ENCODE results near the gene LSP1.

LSP1 gene

GRCh38 chr11:1893581-1894359 lies 40.9 kb downstream of the LSP1 start:
- no peak for DNase-seq

- no peak for DNase-seq
Measured at GRCh38 chr11:1894759-1895158, 41.9 kb downstream of the LSP1 start.

- no peak for DNase-seq
Measured at GRCh38 chr11:1896468-1896867, 43.6 kb downstream of the LSP1 start.

- DNase-seq: no peak
Measured at GRCh38 chr11:1896923-1897322, 44.0 kb downstream of the LSP1 start.

GRCh38 chr11:1899090-1899489 lies 46.2 kb downstream of the LSP1 start:
- DNase-seq: no peak

- DNase-seq: no peak
Measured at GRCh38 chr11:1899686-1900085, 46.8 kb downstream of the LSP1 start.

- no peak for DNase-seq
Measured at GRCh38 chr11:1906181-1906580, 53.3 kb downstream of the LSP1 start.

- no peak for DNase-seq
Measured at GRCh38 chr11:1906611-1907423, 53.9 kb downstream of the LSP1 start.

- no peak for DNase-seq
Measured at GRCh38 chr11:1908618-1909017, 55.7 kb downstream of the LSP1 start.

GRCh38 chr11:1909524-1909923 lies 56.6 kb downstream of the LSP1 start:
- no peak for DNase-seq

- no peak for DNase-seq
Measured at GRCh38 chr11:1912289-1912878, 59.5 kb downstream of the LSP1 start.

GRCh38 chr11:1913271-1914060 lies 60.6 kb downstream of the LSP1 start:
- no peak for DNase-seq

GRCh38 chr11:1915795-1916131 lies 62.9 kb downstream of the LSP1 start:
- DNase-seq: no peak

- no peak for DNase-seq
Measured at GRCh38 chr11:1916132-1916985, 63.5 kb downstream of the LSP1 start.

- no peak for DNase-seq
Measured at GRCh38 chr11:1916986-1917522, 64.2 kb downstream of the LSP1 start.

GRCh38 chr11:1917523-1918435 lies 64.9 kb downstream of the LSP1 start:
- DNase-seq: no peak

GRCh38 chr11:1918436-1919315 lies 65.8 kb downstream of the LSP1 start:
- DNase-seq: no peak

- DNase-seq: no peak
Measured at GRCh38 chr11:1919391-1920127, 66.7 kb downstream of the LSP1 start, which contains the start of gene TNNT3. TSS of gene TNNT3 (plus strand) at chr11:1919703. CDS start at chr11:1922875, 3,172 bp downstream.

Measured in NCI-H446 (cell line).